ENCODE measurements around the gene AOC1. TPM values are rescaled to one million over a fixed set of nuclear protein-coding genes. Genes with fewer than 3 reads are reported as not detected.

The AOC1 gene
- total and polyA plus RNA-seq, 2 of the 4 experiments (the other 2 are of a cell fraction), result not detected

DNA sequence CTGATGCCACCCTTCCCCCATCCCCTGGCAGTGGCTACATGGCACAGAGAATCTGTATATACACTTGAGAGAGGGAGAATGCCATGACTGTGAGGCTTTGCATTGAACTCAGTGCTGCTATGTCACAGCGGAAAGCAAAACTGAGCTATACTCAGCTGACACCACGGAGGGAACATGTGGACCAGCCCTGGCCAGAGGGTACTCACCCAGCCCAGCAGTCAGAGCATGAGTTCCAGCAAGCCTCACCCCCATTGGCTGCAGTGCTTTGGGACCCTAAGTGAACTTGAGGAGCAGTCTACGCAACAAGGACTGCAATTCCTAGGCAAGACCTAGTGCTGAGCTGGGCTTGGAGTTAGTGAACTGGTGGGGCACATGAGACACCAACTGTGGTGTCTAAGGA lies 10.3 kb upstream of the AOC1 start:
- H4K8ac ChIP-seq (ENCODE audit: low read depth in 2 of 2, low read length in 2 of 2), result no peak overlapping the region
- no peak overlapping the region; the same call in 1 of the 2 replicates for H3K4ac ChIP-seq (ENCODE audit: low read depth, low read length)
- H3K36me3 ChIP-seq (ENCODE audit: control insufficient read depth, insufficient read depth, low read length), result no peaks in the 10 kb centered on the region
- H3K56ac ChIP-seq (ENCODE audit: extremely low read depth, insufficient read depth, low read length), result no peak overlapping the region
- H2BK5ac ChIP-seq (ENCODE audit: low read depth, low read length, poor library complexity, severe bottlenecking), result no peak overlapping the region
- H3K18ac ChIP-seq (ENCODE audit: low read depth, low read length), result no peak overlapping the region
- peaks cover 4% of the 10 kb centered on the region; the same call in 1 of the 2 replicates for H3K4me1 ChIP-seq (ENCODE audit: control insufficient read depth, insufficient read depth, low read length)
- H3K4me3 ChIP-seq (ENCODE audit: insufficient read depth, low read depth, low read length), result no peak overlapping the region
- ATAC-seq (ENCODE audit: low read depth) (no peak), DNase-seq (no peak)
- ChIA-PET POLR2A (ENCODE audit: unreplicated experiment) (no interaction called here), CTCF (no interaction called here)
- no peak overlapping the region for H3K9ac ChIP-seq (ENCODE audit: low read depth, low read length)
- H2AK5ac ChIP-seq (ENCODE audit: low read depth, low read length), result no peak overlapping the region
- no peak overlapping the region for H2BK15ac ChIP-seq (ENCODE audit: low read depth, low read length)
- H3K4me2 ChIP-seq (ENCODE audit: low read depth, low read length), result no peak overlapping the region
- H4K20me1 ChIP-seq (ENCODE audit: insufficient read depth, low read length), result no peaks in the 10 kb centered on the region
- H3K27ac ChIP-seq (ENCODE audit: insufficient read depth, low read length), result no peak overlapping the region
- no peak overlapping the region for H3K14ac ChIP-seq (replicated peaks; ENCODE audit: low read depth, low read length)
- no TSS peak for BruUV-seq (replicated peaks)
- H3K9me3 ChIP-seq (ENCODE audit: control insufficient read depth, insufficient read depth, low read length), result no peaks in the 10 kb centered on the region
- H3K79me1 ChIP-seq (ENCODE audit: low read depth in 1 of 2, low read length in 2 of 2), result no peaks in the 10 kb centered on the region
- H3K27me3 ChIP-seq (ENCODE audit: control insufficient read depth, insufficient read depth, low read length), result no peaks in the 10 kb centered on the region
- H4K5ac ChIP-seq (ENCODE audit: low read depth, low read length), result no peak overlapping the region
- TF ChIP-seq, protein P1, sequence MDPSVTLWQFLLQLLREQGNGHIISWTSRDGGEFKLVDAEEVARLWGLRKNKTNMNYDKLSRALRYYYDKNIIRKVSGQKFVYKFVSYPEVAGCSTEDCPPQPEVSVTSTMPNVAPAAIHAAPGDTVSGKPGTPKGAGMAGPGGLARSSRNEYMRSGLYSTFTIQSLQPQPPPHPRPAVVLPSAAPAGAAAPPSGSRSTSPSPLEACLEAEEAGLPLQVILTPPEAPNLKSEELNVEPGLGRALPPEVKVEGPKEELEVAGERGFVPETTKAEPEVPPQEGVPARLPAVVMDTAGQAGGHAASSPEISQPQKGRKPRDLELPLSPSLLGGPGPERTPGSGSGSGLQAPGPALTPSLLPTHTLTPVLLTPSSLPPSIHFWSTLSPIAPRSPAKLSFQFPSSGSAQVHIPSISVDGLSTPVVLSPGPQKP (IDR thresholded peaks at IDR 0.05; ENCODE audit: borderline replicate concordance, low read depth, low read length), result no peak
- TF ChIP-seq CHD1 (IDR thresholded peaks at IDR 0.05; ENCODE audit: low read depth, low read length) (no peak), BHLHE40 (IDR thresholded peaks at IDR 0.05; ENCODE audit: low read depth, low read length) (no peak), SMC3 (IDR thresholded peaks at IDR 0.05; ENCODE audit: low read depth, low read length) (no peak), MXI1 (IDR thresholded peaks at IDR 0.05; ENCODE audit: borderline replicate concordance, low read depth, low read length) (no peak), MAFK (IDR thresholded peaks at IDR 0.05; ENCODE audit: low read depth, low read length) (no peak), RAD21 (IDR thresholded peaks at IDR 0.05; ENCODE audit: low read length) (no peak), NFE2L2 (IDR thresholded peaks at IDR 0.05; ENCODE audit: low read depth, low read length) (no peak), MAZ (IDR thresholded peaks at IDR 0.05; ENCODE audit: borderline replicate concordance, low read depth, low read length) (no peak), CTCF (conservative IDR thresholded peaks at IDR 0.05; ENCODE audit: low read depth, low read length) (no peak), CEBPB (IDR thresholded peaks at IDR 0.05; ENCODE audit: low read depth, low read length) (no peak), FOS (IDR thresholded peaks at IDR 0.05; ENCODE audit: low read depth, low read length) (no peak), RFX5 (IDR thresholded peaks at IDR 0.05; ENCODE audit: low read depth, low read length) (no peak), RCOR1 (IDR thresholded peaks at IDR 0.05; ENCODE audit: insufficient replicate concordance, low read length) (no peak), POLR2A (IDR thresholded peaks at IDR 0.05; ENCODE audit: low read depth, low read length) (no peak)
- TF ChIP-seq, protein P2, sequence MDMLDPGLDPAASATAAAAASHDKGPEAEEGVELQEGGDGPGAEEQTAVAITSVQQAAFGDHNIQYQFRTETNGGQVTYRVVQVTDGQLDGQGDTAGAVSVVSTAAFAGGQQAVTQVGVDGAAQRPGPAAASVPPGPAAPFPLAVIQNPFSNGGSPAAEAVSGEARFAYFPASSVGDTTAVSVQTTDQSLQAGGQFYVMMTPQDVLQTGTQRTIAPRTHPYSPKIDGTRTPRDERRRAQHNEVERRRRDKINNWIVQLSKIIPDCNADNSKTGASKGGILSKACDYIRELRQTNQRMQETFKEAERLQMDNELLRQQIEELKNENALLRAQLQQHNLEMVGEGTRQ (IDR thresholded peaks at IDR 0.05; ENCODE audit: low read depth, low read length), result no peak
- H2BK120ac ChIP-seq (ENCODE audit: low read depth, low read length), result no peak overlapping the region
- in situ Hi-C loops (cut with MboI; ENCODE audit: low sequenced_read_pairs), result no loop called here
- no peak overlapping the region for H3K23ac ChIP-seq (ENCODE audit: low read depth, low read length)
- WGBS, 2 experiments (ENCODE audit: extremely low coverage in 2 of 2, insufficient read length in 1 of 2), result 60% methylated on average over 2 of the region's 3 CpGs; no CpG with 5 or more reads in 1 of the 2 experiments
- H2AK9ac ChIP-seq (replicated peaks; ENCODE audit: low read depth, low read length, poor library complexity), result no peak overlapping the region
- H2BK20ac ChIP-seq (ENCODE audit: low read depth, low read length), result no peak overlapping the region
- intact Hi-C loops (cut with micrococcal nuclease), result loop anchor here (2.0 kb wide), 1 partner anchor 21 kb away; no protein-coding TSS in a partner anchor
- no peak overlapping the region for H4K91ac ChIP-seq (ENCODE audit: insufficient read depth, low read depth, low read length)
- H3K9me1 ChIP-seq (ENCODE audit: insufficient read depth, low read length), result no peaks in the 10 kb centered on the region
- no peak overlapping the region for H2AFZ ChIP-seq (replicated peaks; ENCODE audit: low read length, poor library complexity)
- dilution Hi-C loops (cut with HindIII; ENCODE audit: low sequenced_read_pairs, unreplicated experiment), result no loop called here
